Measurements from ENCODE around the gene TMEM217. TPM values are rescaled to one million over a fixed set of nuclear protein-coding genes. Genes with fewer than 3 reads are reported as not detected.

TMEM217 gene
- total and polyA plus RNA-seq, 12 donors = 1.5 to 26.7 (median 5.6) TPM; not detected in 1

GRCh38 chr6:37243816-37244370, 14.1 kb downstream of the TMEM217 start:
- Histone ChIP-seq H3K9me3 (replicated peaks in 1 of 3) (no peaks in the 10 kb centered on the region), H3K27me3 (no peaks in the 10 kb centered on the region), H3K4me3 (no peak overlapping the region), H3K4me1 (replicated peaks in 1 of 2) (peaks cover 24 to 35% of the 10 kb centered on the region in 2 donors), H3K36me3 (replicated peaks in 1 of 2) (no peaks in the 10 kb centered on the region), H3K27ac (peak overlapping the region; percentile 68 to 92 (median 87))
- TF ChIP-seq CTCF (IDR thresholded peaks at IDR 0.05) (no peak), POLR2A (IDR thresholded peaks at IDR 0.05) (no peak)
- 65 to 72% (median 67%) methylated on average over 3 of the region's 3 CpGs for WGBS, 4 donors
- intact Hi-C loops (cut with DNase I) = no loop called here
- no peak for DNase-seq

GRCh38 chr6:37243131-37243815, 14.7 kb downstream of the TMEM217 start:
- 86 to 93% (median 90%) methylated on average over 8 of the region's 8 CpGs for WGBS, 4 donors
- Histone ChIP-seq H3K4me1 (replicated peaks in 1 of 2) (peaks cover 24 to 35% of the 10 kb centered on the region in 2 donors), H3K36me3 (replicated peaks in 1 of 2) (no peaks in the 10 kb centered on the region), H3K27me3 (no peaks in the 10 kb centered on the region), H3K4me3 (no peak overlapping the region), H3K9me3 (replicated peaks in 1 of 3) (no peaks in the 10 kb centered on the region), H3K27ac (peak overlapping the region; percentile 68 to 92 (median 87))
- no peak for DNase-seq
- TF ChIP-seq POLR2A (IDR thresholded peaks at IDR 0.05) (no peak), CTCF (IDR thresholded peaks at IDR 0.05) (no peak)
- intact Hi-C loops (cut with DNase I) = no loop called here

GRCh38 chr6:37242429-37243052, 15.4 kb downstream of the TMEM217 start:
- TF ChIP-seq CTCF (IDR thresholded peaks at IDR 0.05) (no peak), POLR2A (IDR thresholded peaks at IDR 0.05) (peak in 1 of 2 donors; percentile 49)
- Histone ChIP-seq H3K4me1 (replicated peaks in 1 of 2) (peaks cover 24 to 35% of the 10 kb centered on the region in 2 donors), H3K27ac (peak overlapping the region; percentile 23 to 92 (median 87)), H3K36me3 (replicated peaks in 1 of 2) (no peaks in the 10 kb centered on the region), H3K4me3 (no peak overlapping the region), H3K27me3 (no peaks in the 10 kb centered on the region), H3K9me3 (replicated peaks in 1 of 3) (no peaks in the 10 kb centered on the region)
- intact Hi-C loops (cut with DNase I) = no loop called here
- WGBS, 4 donors = 78 to 100% (median 89%) methylated on average over 1 of the region's 1 CpG
- peak; percentile 57 to 83 (median 78) for DNase-seq

GRCh38 chr6:37241775-37242428, 16.0 kb downstream of the TMEM217 start:
- peaks cover 24 to 35% of the 10 kb centered on the region in 2 donors for H3K4me1 ChIP-seq (replicated peaks in 1 of 2)
- H3K36me3 ChIP-seq (replicated peaks in 1 of 2) = no peaks in the 10 kb centered on the region
- H3K9me3 ChIP-seq (replicated peaks in 1 of 3) = no peaks in the 10 kb centered on the region
- H3K4me3 ChIP-seq = no peak overlapping the region
- H3K27me3 ChIP-seq = no peaks in the 10 kb centered on the region
- DNase-seq = no peak
- 82 to 91% (median 86%) methylated on average over 4 to 5 of the region's 5 CpGs for WGBS, 4 donors
- peak overlapping the region; percentile 23 to 92 (median 87) for H3K27ac ChIP-seq
- intact Hi-C loops (cut with DNase I) = no loop called here
- TF ChIP-seq POLR2A (IDR thresholded peaks at IDR 0.05) (no peak), CTCF (IDR thresholded peaks at IDR 0.05) (no peak)
